Medulla oblongata (tissue), 1 donor: ENCODE data around the gene CREBBP.

Experiments used
- DNase-seq: peaks from one replicate; pipeline ENCODE4 v3.0.0-alpha.2; 2015; ENCODE audit errors: extremely low spot score

CREBBP gene

GRCh38 chr16:3856367-3857141 lies 24.0 kb downstream of the CREBBP start:
- no peak for DNase-seq

GRCh38 chr16:3854750-3855541 lies 25.6 kb downstream of the CREBBP start:
- DNase-seq: no peak

- DNase-seq: no peak
Measured at GRCh38 chr16:3850544-3850899, 30.0 kb downstream of the CREBBP start.

- no peak for DNase-seq
Measured at GRCh38 chr16:3849751-3850543, 30.6 kb downstream of the CREBBP start.

- no peak for DNase-seq
Measured at GRCh38 chr16:3846595-3847091, 33.9 kb downstream of the CREBBP start.

GRCh38 chr16:3846087-3846486 lies 34.4 kb downstream of the CREBBP start:
- DNase-seq: no peak

- DNase-seq: no peak
Measured at GRCh38 chr16:3842994-3843393, 37.5 kb downstream of the CREBBP start.

- no peak for DNase-seq
Measured at GRCh38 chr16:3841729-3842508, 38.6 kb downstream of the CREBBP start.

GRCh38 chr16:3839402-3840184 lies 40.9 kb downstream of the CREBBP start:
- DNase-seq: no peak

- DNase-seq: no peak
Measured at GRCh38 chr16:3838600-3839401, 41.7 kb downstream of the CREBBP start.

GRCh38 chr16:3837851-3838586 lies 42.5 kb downstream of the CREBBP start:
- no peak for DNase-seq

GRCh38 chr16:3836641-3837040 lies 43.9 kb downstream of the CREBBP start:
- DNase-seq: no peak

GRCh38 chr16:3835089-3835602 lies 45.4 kb downstream of the CREBBP start:
- no peak for DNase-seq

- no peak for DNase-seq
Measured at GRCh38 chr16:3832668-3833067, 47.8 kb downstream of the CREBBP start.

- DNase-seq: no peak
Measured at GRCh38 chr16:3830625-3831254, 49.8 kb downstream of the CREBBP start.

GRCh38 chr16:3829631-3830536 lies 50.6 kb downstream of the CREBBP start:
- DNase-seq: no peak

GRCh38 chr16:3825940-3826339 lies 54.6 kb downstream of the CREBBP start:
- no peak for DNase-seq
